ENCODE measurements around the gene ENSA.
"Not testable (repeated sequence)": the region's sequence is repeated elsewhere in the genome, so short reads cannot be mapped to it uniquely, and the experiment has no call there.

DNA sequence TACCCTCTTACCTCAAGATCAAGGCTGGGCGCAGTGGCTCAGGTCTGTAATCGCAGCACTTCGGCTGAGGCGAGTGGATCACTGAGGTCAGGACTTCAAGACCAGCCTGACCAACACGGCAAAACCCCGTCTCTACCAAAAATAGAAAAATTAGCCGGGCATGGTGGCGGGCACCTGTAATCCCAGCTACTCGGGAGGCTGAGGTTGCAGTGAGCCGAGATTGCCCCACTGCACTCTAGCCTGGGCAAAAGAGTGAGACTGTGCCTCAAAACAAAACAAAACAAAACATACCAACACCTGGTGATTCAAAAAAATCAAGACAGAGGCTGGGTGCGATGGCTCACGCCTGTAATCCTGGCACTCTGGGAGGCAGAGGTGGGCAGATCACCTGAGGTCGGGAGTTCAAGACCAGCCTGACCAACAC, 55.8 kb downstream of the ENSA start:
- TF ChIP-seq, protein P1, sequence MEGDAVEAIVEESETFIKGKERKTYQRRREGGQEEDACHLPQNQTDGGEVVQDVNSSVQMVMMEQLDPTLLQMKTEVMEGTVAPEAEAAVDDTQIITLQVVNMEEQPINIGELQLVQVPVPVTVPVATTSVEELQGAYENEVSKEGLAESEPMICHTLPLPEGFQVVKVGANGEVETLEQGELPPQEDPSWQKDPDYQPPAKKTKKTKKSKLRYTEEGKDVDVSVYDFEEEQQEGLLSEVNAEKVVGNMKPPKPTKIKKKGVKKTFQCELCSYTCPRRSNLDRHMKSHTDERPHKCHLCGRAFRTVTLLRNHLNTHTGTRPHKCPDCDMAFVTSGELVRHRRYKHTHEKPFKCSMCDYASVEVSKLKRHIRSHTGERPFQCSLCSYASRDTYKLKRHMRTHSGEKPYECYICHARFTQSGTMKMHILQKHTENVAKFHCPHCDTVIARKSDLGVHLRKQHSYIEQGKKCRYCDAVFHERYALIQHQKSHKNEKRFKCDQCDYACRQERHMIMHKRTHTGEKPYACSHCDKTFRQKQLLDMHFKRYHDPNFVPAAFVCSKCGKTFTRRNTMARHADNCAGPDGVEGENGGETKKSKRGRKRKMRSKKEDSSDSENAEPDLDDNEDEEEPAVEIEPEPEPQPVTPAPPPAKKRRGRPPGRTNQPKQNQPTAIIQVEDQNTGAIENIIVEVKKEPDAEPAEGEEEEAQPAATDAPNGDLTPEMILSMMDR (conservative IDR thresholded peaks at IDR 0.05 in 1 of 2, IDR thresholded peaks at IDR 0.05 in 1 of 2; ENCODE audit: low read depth in 1 of 2, low read length in 2 of 2) = not testable (repeated sequence)
- not testable (repeated sequence) for TF ChIP-seq EZH2 (IDR thresholded peaks at IDR 0.05; ENCODE audit: low read length, missing control alignments)
